Endothelial cell (in vitro differentiated cells): ENCODE measurements around the gene ACSF2. TPM values are rescaled to one million over a fixed set of nuclear protein-coding genes. Genes with fewer than 3 reads are reported as not detected.
"Not testable (repeated sequence)": the region's sequence is repeated elsewhere in the genome, so short reads cannot be mapped to it uniquely, and the experiment has no call there.

Experiments used
- DNase-seq: peaks from one replicate; pipeline ENCODE4 v3.0.0; 2021; ENCODE audit warnings: low spot score
- H3K27ac Mint-ChIP-seq: one replicate; pipeline ENCODE4 v1.8.0; 2021; ENCODE audit warnings: mixed read lengths, inconsistent platforms; ENCODE audit not compliant: unreplicated experiment
- H3K27me3 Mint-ChIP-seq: one replicate; pipeline ENCODE4 v1.8.0; 2021; ENCODE audit warnings: mild to moderate bottlenecking, moderate library complexity, mixed read lengths, inconsistent platforms; ENCODE audit not compliant: unreplicated experiment
- H3K36me3 Mint-ChIP-seq: one replicate; pipeline ENCODE4 v1.8.0; 2021; ENCODE audit warnings: mild to moderate bottlenecking, low read depth, mixed read lengths, inconsistent platforms; ENCODE audit not compliant: unreplicated experiment
- H3K4me1 Mint-ChIP-seq: one replicate; pipeline ENCODE4 v1.8.0; 2021; ENCODE audit warnings: mild to moderate bottlenecking, mixed read lengths, inconsistent platforms; ENCODE audit not compliant: unreplicated experiment
- H3K4me3 Mint-ChIP-seq: one replicate; pipeline ENCODE4 v1.8.0; 2021; ENCODE audit warnings: mild to moderate bottlenecking, mixed read lengths, inconsistent platforms; ENCODE audit not compliant: unreplicated experiment
- H3K9me3 Mint-ChIP-seq: one replicate; pipeline ENCODE4 v1.8.0; 2021; ENCODE audit warnings: mixed read lengths, inconsistent platforms; ENCODE audit not compliant: unreplicated experiment
- CTCF ChIP-seq: fragments of 200-600 bp; sonication (generic); IDR thresholded peaks from one replicate; pipeline ENCODE4 v1.5.0; 2021; ENCODE audit warnings: antibody characterized with exemption; ENCODE audit not compliant: unreplicated experiment
- total RNA-seq: library from RNA; stranded (reverse); fragmentation: NEBNext Ultra II Directional; extraction: Animal tissue kit (Norgen Biotek cat#: 25700); gene quantifications from one replicate; pipeline ENCODE4 v1.2.1, GENCODE V29; 2021; ENCODE audit not compliant: unreplicated experiment

ACSF2 gene
- total RNA-seq, 1 donor from 2014 or later, result 51.0 TPM

GRCh38 chr17:50407921-50408320 lies 18.1 kb upstream of the ACSF2 start:
- Mint-ChIP-seq H3K36me3 (peaks cover 4% of the 10 kb centered on the region), H3K27me3 (no peaks in the 10 kb centered on the region), H3K4me1 (peaks cover 5% of the 10 kb centered on the region), H3K9me3 (no peaks in the 10 kb centered on the region), H3K4me3 (no peak overlapping the region), H3K27ac (no peak overlapping the region)
- TF ChIP-seq CTCF, result no peak
- no peak for DNase-seq

GRCh38 chr17:50412188-50412732 lies 13.8 kb upstream of the ACSF2 start:
- Mint-ChIP-seq H3K4me3 (no peak overlapping the region), H3K27me3 (no peaks in the 10 kb centered on the region), H3K4me1 (peaks cover 6% of the 10 kb centered on the region), H3K9me3 (no peaks in the 10 kb centered on the region), H3K27ac (no peak overlapping the region), H3K36me3 (peaks cover 4% of the 10 kb centered on the region)
- DNase-seq, result no peak
- no peak for TF ChIP-seq CTCF

DNA sequence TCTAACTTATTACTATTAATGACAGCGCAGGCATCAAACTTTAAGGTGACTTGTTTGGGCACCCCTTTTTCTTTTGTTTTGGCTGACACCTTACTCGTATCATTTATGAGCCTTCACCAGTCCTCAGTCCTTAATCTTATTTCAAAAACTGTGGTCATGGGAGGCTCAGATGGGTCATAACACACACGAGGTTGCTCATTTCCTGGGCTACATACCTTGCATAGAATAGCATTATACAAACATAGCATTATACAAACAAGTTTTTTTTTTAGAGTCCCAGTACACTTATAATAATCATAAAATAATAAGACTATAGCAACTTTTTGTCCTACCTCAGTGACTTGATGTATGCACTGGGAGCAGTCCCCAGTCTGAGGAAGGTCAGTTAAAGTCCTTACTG lies 11.2 kb upstream of the ACSF2 start:
- Mint-ChIP-seq H3K4me1 (peaks cover 12% of the 10 kb centered on the region), H3K4me3 (no peak overlapping the region), H3K27ac (no peak overlapping the region), H3K9me3 (peaks cover 6% of the 10 kb centered on the region), H3K27me3 (peaks cover under 1% of the 10 kb centered on the region), H3K36me3 (peaks cover 11% of the 10 kb centered on the region)
- no peak for DNase-seq
- TF ChIP-seq CTCF, result no peak

DNA sequence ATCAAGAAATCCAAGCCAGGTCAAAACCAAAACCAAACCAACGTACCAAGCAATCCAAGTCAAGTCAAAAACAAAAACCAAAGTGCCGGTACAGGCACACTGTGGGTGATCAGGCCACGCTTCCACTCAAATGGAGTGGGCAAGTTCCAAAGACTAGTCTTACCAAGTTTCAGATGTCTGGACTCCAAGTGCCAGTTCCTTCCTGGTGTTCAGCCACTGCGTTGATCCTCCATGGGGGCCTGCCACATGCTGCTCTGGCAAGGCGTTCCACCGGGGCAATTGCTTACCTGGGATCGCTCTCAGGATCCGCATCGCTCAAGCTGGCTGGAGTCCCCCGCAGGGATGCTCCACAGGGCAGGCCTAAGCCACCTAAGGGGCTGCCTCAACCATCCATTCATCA lies 6.4 kb upstream of the ACSF2 start:
- not testable (repeated sequence) for H3K27me3 Mint-ChIP-seq, H3K27ac Mint-ChIP-seq, H3K9me3 Mint-ChIP-seq, DNase-seq, H3K4me1 Mint-ChIP-seq
- peak overlapping the region; percentile 71 for H3K4me3 Mint-ChIP-seq
- H3K36me3 Mint-ChIP-seq, result peaks cover 11% of the 10 kb centered on the region

DNA sequence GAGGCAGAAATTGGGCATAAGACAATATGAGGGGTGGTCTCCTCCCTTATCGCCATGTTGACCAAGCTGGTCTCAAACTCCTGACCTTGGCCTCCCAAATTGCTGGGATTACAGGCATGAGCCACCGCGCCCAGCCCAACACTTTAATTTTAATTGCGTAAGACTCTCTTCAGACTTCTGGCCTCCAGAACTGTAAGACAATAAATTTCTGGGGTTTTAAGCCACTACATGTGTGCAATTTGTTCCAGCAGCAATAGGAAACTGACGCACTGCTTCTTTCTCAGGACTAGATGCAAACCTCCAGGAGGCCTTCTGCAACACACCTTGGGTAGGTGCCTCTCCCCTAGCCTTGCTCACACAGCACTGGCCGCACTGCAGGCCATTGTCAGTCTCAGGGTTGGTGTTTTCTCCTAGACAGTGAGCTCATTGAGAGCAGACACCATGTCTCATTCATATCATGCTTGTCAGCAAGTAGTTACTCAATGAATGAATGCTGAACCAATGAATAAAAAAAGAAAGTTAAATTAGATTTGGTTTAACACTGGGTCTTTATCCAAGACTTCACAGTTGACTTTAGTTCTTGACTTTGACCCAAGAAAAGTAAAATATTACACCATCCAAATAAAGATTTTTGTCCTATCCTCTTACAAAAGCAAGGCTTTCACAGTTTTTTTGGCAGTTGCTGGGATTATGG lies 5.5 kb upstream of the ACSF2 start:
- no peak for TF ChIP-seq CTCF
- Mint-ChIP-seq H3K4me1 (peaks cover 12% of the 10 kb centered on the region), H3K9me3 (peaks cover 6% of the 10 kb centered on the region), H3K27me3 (peaks cover 10% of the 10 kb centered on the region), H3K4me3 (no peak overlapping the region), H3K36me3 (peaks cover 11% of the 10 kb centered on the region), H3K27ac (no peak overlapping the region)
- DNase-seq, result no peak
